GM18861 (cell line): Measurements from ENCODE around the gene PATL1.
"Not testable (repeated sequence)": the region's sequence is repeated elsewhere in the genome, so short reads cannot be mapped to it uniquely, and the experiment has no call there.

Source experiments
- ATAC-seq: cut with Tn5 transposase; IDR thresholded peaks from one replicate; pipeline ENCODE4 v1.9.1; 2021; ENCODE audit not compliant: unreplicated experiment

Gene PATL1

GRCh38 chr11:59668950-59669610 lies at the start of gene PATL1:
TSS of gene PATL1 (minus strand) at chr11:59669037. CDS start at chr11:59668895, 142 bp downstream.
- ATAC-seq, result peak; percentile 91

- no peak for ATAC-seq
Observed at GRCh38 chr11:59716051-59716450, 47.2 kb upstream of the PATL1 start.

- no peak for ATAC-seq
Observed at GRCh38 chr11:59713745-59714144, 44.9 kb upstream of the PATL1 start, which contains the start of gene OR10V1. TSS of gene OR10V1 (minus strand) at chr11:59713845. CDS start at chr11:59713845, 0 bp downstream.

GRCh38 chr11:59710136-59710847 lies 41.5 kb upstream of the PATL1 start:
- no peak for ATAC-seq

- ATAC-seq, result no peak
Observed at GRCh38 chr11:59708537-59708936, 39.7 kb upstream of the PATL1 start.

GRCh38 chr11:59707371-59707770 lies 38.5 kb upstream of the PATL1 start:
- ATAC-seq, result no peak

- no peak for ATAC-seq
Observed at GRCh38 chr11:59706518-59707285, 37.9 kb upstream of the PATL1 start.

GRCh38 chr11:59705294-59705693 lies 36.5 kb upstream of the PATL1 start:
- ATAC-seq, result no peak

GRCh38 chr11:59703515-59703914 lies 34.7 kb upstream of the PATL1 start:
- not testable (repeated sequence) for ATAC-seq

- ATAC-seq, result not testable (repeated sequence)
Observed at GRCh38 chr11:59700157-59700556, 31.3 kb upstream of the PATL1 start.

GRCh38 chr11:59698506-59698905 lies 29.7 kb upstream of the PATL1 start:
- ATAC-seq, result no peak

- no peak for ATAC-seq
Observed at GRCh38 chr11:59692915-59693314, 24.1 kb upstream of the PATL1 start.

- ATAC-seq, result no peak
Observed at GRCh38 chr11:59691156-59691555, 22.3 kb upstream of the PATL1 start.

- ATAC-seq, result no peak
Observed at GRCh38 chr11:59689015-59689414, 20.2 kb upstream of the PATL1 start.

GRCh38 chr11:59681260-59681725 lies 12.5 kb upstream of the PATL1 start:
- ATAC-seq, result not testable (repeated sequence)

GRCh38 chr11:59680287-59681154 lies 11.7 kb upstream of the PATL1 start:
- ATAC-seq, result peak; percentile 95

- ATAC-seq, result no peak
Observed at GRCh38 chr11:59679347-59679746, 10.5 kb upstream of the PATL1 start.

- ATAC-seq, result no peak
Observed at GRCh38 chr11:59678813-59679165, 10.0 kb upstream of the PATL1 start.

GRCh38 chr11:59678118-59678812 lies 9.4 kb upstream of the PATL1 start:
- no peak for ATAC-seq

- no peak for ATAC-seq
Observed at GRCh38 chr11:59676205-59676604, 7.4 kb upstream of the PATL1 start.
